GM19372 (cell line): ENCODE data around the gene ARRB2.

Experiments used
- ATAC-seq: cut with Tn5 transposase; IDR thresholded peaks from one replicate; pipeline ENCODE4 v1.9.1; 2021; ENCODE audit warnings: mild to moderate bottlenecking, low read depth, moderate library complexity; ENCODE audit not compliant: unreplicated experiment

ARRB2 gene

GRCh38 chr17:4748686-4749085, 38.3 kb downstream of the ARRB2 start:
- ATAC-seq, result no peak

- no peak for ATAC-seq
Measured at GRCh38 chr17:4750606-4751005, 40.2 kb downstream of the ARRB2 start.

GRCh38 chr17:4751932-4752331, 41.5 kb downstream of the ARRB2 start:
- no peak for ATAC-seq

GRCh38 chr17:4753392-4753791, 43.0 kb downstream of the ARRB2 start:
- ATAC-seq, result no peak

- no peak for ATAC-seq
Measured at GRCh38 chr17:4759776-4760236, 49.4 kb downstream of the ARRB2 start.

- ATAC-seq, result no peak
Measured at GRCh38 chr17:4764595-4764994, 54.2 kb downstream of the ARRB2 start.

- no peak for ATAC-seq
Measured at GRCh38 chr17:4766201-4766600, 55.8 kb downstream of the ARRB2 start.

- ATAC-seq, result no peak
Measured at GRCh38 chr17:4766723-4767122, 56.3 kb downstream of the ARRB2 start.

- ATAC-seq, result no peak
Measured at GRCh38 chr17:4768298-4768697, 57.9 kb downstream of the ARRB2 start.

- no peak for ATAC-seq
Measured at GRCh38 chr17:4769628-4770027, 59.2 kb downstream of the ARRB2 start.
